Neuronal stem cell (in vitro differentiated cells): ENCODE data around the gene CLUH.
A peak's percentile ranks its signal among the peaks of the same experiment; 100 is the strongest.

Experiments
- DNase-seq: peaks from one replicate; pipeline ENCODE4 v3.0.0-alpha.2; 2013; ENCODE audit warnings: low spot score
- H2AFZ ChIP-seq: one replicate; pipeline ENCODE4 v1.6.1; 2013; ENCODE audit warnings: mild to moderate bottlenecking, low read length, inconsistent platforms
- H2AK5ac ChIP-seq: 2 replicates; pipeline ENCODE4 v1.6.1; 2013; ENCODE audit warnings: low read depth, mild to moderate bottlenecking, inconsistent platforms, low read length, moderate library complexity, mixed read lengths
- H2BK120ac ChIP-seq: 2 replicates; pipeline ENCODE4 v1.6.1; 2013; ENCODE audit warnings: low read depth, mild to moderate bottlenecking, inconsistent platforms, low read length, moderate library complexity, mixed read lengths
- H2BK12ac ChIP-seq: one replicate; pipeline ENCODE4 v1.6.1; 2013; ENCODE audit warnings: low read length, inconsistent platforms
- H2BK15ac ChIP-seq: 2 replicates; pipeline ENCODE4 v1.6.1; 2013; ENCODE audit warnings: mild to moderate bottlenecking, low read length, inconsistent platforms, mixed read lengths
- H2BK5ac ChIP-seq: one replicate; pipeline ENCODE4 v1.6.1; 2013; ENCODE audit warnings: inconsistent platforms, mild to moderate bottlenecking, low read length, moderate library complexity
- H3K14ac ChIP-seq: one replicate; pipeline ENCODE4 v1.6.1; 2013; ENCODE audit warnings: low read length, inconsistent platforms
- H3K18ac ChIP-seq: 2 replicates; pipeline ENCODE4 v1.6.1; 2013; ENCODE audit warnings: low read length, inconsistent platforms
- H3K23ac ChIP-seq: 2 replicates; pipeline ENCODE4 v1.6.1; 2013; ENCODE audit warnings: low read depth, mild to moderate bottlenecking, mixed read lengths, low read length, inconsistent platforms; ENCODE audit not compliant: poor library complexity
- H3K27ac ChIP-seq: replicated peaks from 3 replicates; pipeline ENCODE4 v1.5.1; 2013; ENCODE audit warnings: low read length, inconsistent platforms
- H3K27me3 ChIP-seq, 3 experiments: 2 replicates each; pipeline ENCODE4 v1.6.1; 2013; ENCODE audit warnings: low read length in 3 of 3, mild to moderate bottlenecking in 2 of 3, inconsistent platforms in 1 of 3, low read depth in 1 of 3, mixed read lengths in 1 of 3, moderate library complexity in 1 of 3; ENCODE audit not compliant: control insufficient read depth in 3 of 3, insufficient read depth in 3 of 3
- H3K36me3 ChIP-seq, 2 donors: replicated peaks in 1 of 2; 2 replicates each; pipeline ENCODE4 v1.6.1; 2013; ENCODE audit warnings: low read length in 2 of 2; ENCODE audit not compliant: control insufficient read depth in 2 of 2, insufficient read depth in 2 of 2
- H3K4ac ChIP-seq: 2 replicates; pipeline ENCODE4 v1.6.1; 2013; ENCODE audit warnings: inconsistent platforms, mild to moderate bottlenecking, low read length, moderate library complexity
- H3K4me1 ChIP-seq, 2 donors: 1 replicate in 1 of 2; 2 replicates in 1 of 2; pipeline ENCODE4 v1.6.1; 2013; ENCODE audit warnings: low read length in 2 of 2, low read depth in 1 of 2; ENCODE audit not compliant: control insufficient read depth in 2 of 2, insufficient read depth in 1 of 2
- H3K4me2 ChIP-seq: one replicate; pipeline ENCODE4 v1.6.1; 2013; ENCODE audit warnings: mild to moderate bottlenecking, low read length, inconsistent platforms; ENCODE audit not compliant: insufficient read depth, poor library complexity, severe bottlenecking
- H3K4me3 ChIP-seq, 2 donors: 2 replicates each; pipeline ENCODE4 v1.5.1; 2013; ENCODE audit warnings: low read length in 2 of 2, mild to moderate bottlenecking in 2 of 2, inconsistent platforms in 1 of 2, moderate library complexity in 1 of 2
- H3K79me1 ChIP-seq: one replicate; pipeline ENCODE4 v1.6.1; 2013; ENCODE audit warnings: low read depth, mild to moderate bottlenecking, inconsistent platforms, low read length, moderate library complexity
- H3K9ac ChIP-seq: one replicate; pipeline ENCODE4 v1.6.1; 2013; ENCODE audit warnings: mild to moderate bottlenecking, low read depth, low read length, inconsistent platforms; ENCODE audit not compliant: poor library complexity
- H3K9me3 ChIP-seq, 2 donors: replicated peaks in 1 of 2; 2 replicates each; pipeline versions ENCODE3 to v1.6.1; 2013; ENCODE audit warnings: low read length in 2 of 2, mild to moderate bottlenecking in 2 of 2, inconsistent platforms in 1 of 2, low read depth in 1 of 2, mixed read lengths in 1 of 2, moderate library complexity in 1 of 2; ENCODE audit not compliant: control insufficient read depth in 2 of 2, insufficient read depth in 1 of 2
- H4K8ac ChIP-seq: one replicate; pipeline ENCODE4 v1.6.1; 2013; ENCODE audit warnings: low read depth, mild to moderate bottlenecking, inconsistent platforms, low read length, moderate library complexity
- H4K91ac ChIP-seq: one replicate; pipeline ENCODE4 v1.6.1; 2013; ENCODE audit warnings: low read length, low read depth, mild to moderate bottlenecking, inconsistent platforms; ENCODE audit not compliant: poor library complexity
- WGBS, 2 donors: extraction: QIAGEN DNeasy Blood & Tissue Kit; methylation state at CpG; one replicate each; pipeline ENCODE4 v1.1.7; 2013; ENCODE audit warnings: missing lambda C conversion rate in 2 of 2, mixed read lengths in 1 of 2; ENCODE audit not compliant: insufficient read length in 2 of 2, insufficient replicate concordance in 1 of 2; ENCODE audit errors: extremely low coverage in 2 of 2; 5-methylcytosine and 5-hydroxymethylcytosine counted together

The CLUH gene

DNA sequence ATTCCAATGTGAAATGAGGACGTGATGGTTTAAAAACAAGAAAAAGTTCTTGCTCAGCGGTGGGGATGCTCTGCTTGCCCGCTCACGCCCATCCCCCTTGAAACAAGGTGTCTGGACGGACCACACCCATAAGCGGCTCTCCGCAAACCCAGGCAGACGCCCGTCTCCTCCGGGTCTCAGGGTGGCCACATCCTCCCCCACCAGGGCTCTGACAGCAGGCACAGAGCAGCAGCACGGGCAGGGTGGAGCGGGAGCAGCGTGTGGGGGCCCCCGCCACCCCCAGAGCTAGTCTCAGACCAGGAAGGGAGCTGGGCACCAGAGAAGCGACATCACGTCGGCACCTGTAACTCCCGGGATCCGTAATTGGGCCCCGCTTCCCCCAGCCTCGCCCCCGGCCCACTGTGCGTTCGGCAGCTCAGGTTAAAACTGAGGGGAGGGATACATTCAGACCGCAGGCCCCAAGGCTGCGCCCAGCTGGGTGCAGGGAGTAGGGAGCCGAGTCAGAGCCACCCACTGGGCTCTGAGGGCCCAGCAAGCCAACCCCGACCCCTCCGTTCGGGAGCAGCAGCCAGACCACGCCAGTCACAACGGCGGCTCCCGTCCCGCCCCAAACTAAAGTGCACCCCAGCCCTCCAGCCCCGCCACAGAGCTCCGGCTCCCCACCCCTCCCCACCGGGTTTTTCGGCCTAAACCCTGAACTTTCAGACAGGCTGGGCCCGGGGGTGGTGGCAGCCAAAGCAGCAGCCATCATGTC, 22.0 kb downstream of the CLUH start:
- Histone ChIP-seq H3K27me3 (no peaks in the 10 kb centered on the region), H3K4me1 (no peaks in the 10 kb centered on the region), H2BK15ac (no peak overlapping the region), H3K18ac (peak overlapping the region; percentile 76), H4K8ac (no peak overlapping the region), H2AK5ac (peak overlapping the region; percentile 37), H3K4ac (no peak overlapping the region), H3K27ac (no peak overlapping the region), H3K36me3 (peaks cover 4 to 42% of the 10 kb centered on the region in 2 donors), H3K9me3 (no peaks in the 10 kb centered on the region), H3K4me2 (no peak overlapping the region), H3K4me3 (no peak overlapping the region), H3K79me1 (no peaks in the 10 kb centered on the region), H2BK12ac (no peak overlapping the region), H3K23ac (peak overlapping the region; percentile 34), H2AFZ (no peak overlapping the region), H2BK5ac (peak overlapping the region; percentile 4), H2BK120ac (no peak overlapping the region), H4K91ac (no peak overlapping the region), H3K9ac (no peak overlapping the region), H3K14ac (peak overlapping the region; percentile 82)
- no peak for DNase-seq
- WGBS, 2 donors = no CpG with 5 or more reads among the region's 40 CpGs

DNA sequence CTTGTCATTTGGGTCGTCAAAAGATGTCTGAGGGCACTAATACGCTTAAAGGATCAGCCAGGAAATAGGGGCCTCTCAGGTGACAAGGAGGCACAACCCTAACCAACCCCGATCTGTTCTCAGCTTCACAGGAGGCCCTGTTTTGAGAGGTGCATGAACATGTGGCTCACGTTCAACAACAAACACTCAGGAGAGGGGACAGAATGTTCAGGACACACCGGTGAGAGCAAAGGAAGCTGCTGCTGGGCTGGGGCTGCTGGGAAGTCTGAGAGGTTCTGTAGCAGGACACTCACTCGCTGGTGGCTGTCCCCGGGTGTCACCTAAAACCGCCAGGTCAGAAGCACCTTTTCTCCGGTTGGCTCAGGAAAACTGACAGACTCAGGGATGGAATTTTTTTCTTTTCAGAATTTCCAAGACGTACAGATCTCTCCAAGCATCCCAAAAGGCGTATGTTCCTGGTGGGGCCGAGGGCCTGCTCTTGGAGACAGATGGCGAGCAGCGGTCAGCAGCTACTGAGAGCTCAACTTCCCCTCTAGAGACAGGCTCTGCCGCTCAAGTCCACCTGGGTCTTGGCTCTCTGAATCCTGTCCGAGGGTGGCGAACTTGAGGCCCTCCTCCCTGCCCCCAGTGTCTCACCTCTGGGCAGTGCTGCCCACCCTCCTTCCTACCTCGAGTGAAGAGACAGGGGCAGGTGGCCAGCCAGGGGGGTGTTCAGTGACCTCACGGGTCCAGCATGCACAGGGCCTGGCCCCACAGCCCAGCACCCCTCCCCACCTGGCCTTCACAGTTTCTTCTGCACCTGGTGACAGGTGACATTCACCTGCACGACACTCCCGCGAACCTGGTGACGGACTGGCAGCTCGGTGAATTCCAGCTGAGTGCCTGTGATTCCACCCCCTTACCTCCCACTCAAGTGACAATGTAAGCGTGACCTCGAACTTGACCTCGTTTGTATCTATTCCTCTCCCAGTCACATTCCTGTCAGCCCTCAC, 22.9 kb downstream of the CLUH start:
- DNase-seq = no peak

DNA sequence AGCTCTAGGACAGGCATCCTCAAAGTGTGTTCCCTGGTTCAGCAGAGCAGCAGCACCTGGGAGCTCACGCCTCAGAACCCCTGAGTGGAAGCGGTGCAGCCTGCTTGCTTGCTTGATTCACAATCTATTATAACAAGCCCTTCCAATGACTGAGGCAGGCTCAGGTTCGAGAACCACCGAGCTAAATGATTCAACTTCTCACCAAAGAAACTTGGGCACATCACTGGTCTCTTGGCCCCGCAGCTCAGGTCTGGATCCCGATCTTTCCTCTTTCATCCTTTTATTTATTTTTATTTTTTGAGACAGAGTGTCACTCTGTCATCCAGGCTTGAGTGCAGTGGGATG, 24.5 kb downstream of the CLUH start:
- Histone ChIP-seq H3K9me3 (no peaks in the 10 kb centered on the region), H4K91ac (no peak overlapping the region), H3K4me3 (no peak overlapping the region), H3K79me1 (no peaks in the 10 kb centered on the region), H2AK5ac (no peak overlapping the region), H3K9ac (no peak overlapping the region), H3K4me2 (no peak overlapping the region), H3K27ac (no peak overlapping the region), H3K36me3 (peaks cover 2 to 50% of the 10 kb centered on the region in 2 donors), H2AFZ (no peak overlapping the region), H2BK12ac (no peak overlapping the region), H3K4ac (no peak overlapping the region), H2BK15ac (no peak overlapping the region), H3K27me3 (no peaks in the 10 kb centered on the region), H3K14ac (no peak overlapping the region), H2BK5ac (no peak overlapping the region), H2BK120ac (no peak overlapping the region), H4K8ac (no peak overlapping the region), H3K4me1 (peaks cover 0 to 2% of the 10 kb centered on the region in 2 donors), H3K23ac (no peak overlapping the region), H3K18ac (no peak overlapping the region)
- WGBS, 2 donors = no CpG with 5 or more reads among the region's 6 CpGs
- DNase-seq = no peak

More for the DNA sequence above, 22.9 kb downstream of the CLUH start:
- Histone ChIP-seq H3K36me3 (peaks cover 2 to 44% of the 10 kb centered on the region in 2 donors), H2AK5ac (peak overlapping the region; percentile 25), H3K4ac (no peak overlapping the region), H3K4me2 (no peak overlapping the region), H3K9me3 (no peaks in the 10 kb centered on the region), H3K14ac (no peak overlapping the region), H2BK15ac (no peak overlapping the region), H2AFZ (no peak overlapping the region), H3K79me1 (no peaks in the 10 kb centered on the region), H3K4me1 (peaks cover 0 to 2% of the 10 kb centered on the region in 2 donors), H3K9ac (no peak overlapping the region), H3K18ac (peak overlapping the region; percentile 36), H3K27ac (no peak overlapping the region), H3K4me3 (no peak overlapping the region), H2BK12ac (no peak overlapping the region), H2BK120ac (no peak overlapping the region), H4K91ac (no peak overlapping the region), H2BK5ac (peak overlapping the region; percentile 4), H3K23ac (peak overlapping the region; percentile 37), H4K8ac (no peak overlapping the region), H3K27me3 (no peaks in the 10 kb centered on the region)
- WGBS, 2 donors = no CpG with 5 or more reads among the region's 27 CpGs

DNA sequence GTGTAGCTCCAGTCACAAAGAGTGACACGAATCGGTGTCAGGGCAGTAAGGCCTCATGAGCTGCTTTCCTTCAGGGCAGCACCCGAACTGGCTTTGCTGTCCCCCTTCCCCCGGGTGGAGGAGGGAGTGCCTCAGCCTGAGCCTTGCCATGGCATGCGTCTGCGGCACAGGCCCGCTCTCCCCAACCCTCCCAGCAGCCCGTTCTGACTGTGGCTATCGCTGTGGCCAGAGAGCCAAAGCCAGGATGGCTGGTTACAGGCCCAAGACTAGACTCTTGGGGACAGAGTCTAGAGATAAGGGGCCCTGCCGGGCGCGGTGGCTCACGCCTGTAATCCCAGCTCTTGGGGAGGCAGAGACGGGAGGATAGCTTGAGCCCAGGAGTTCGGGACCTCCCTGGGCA, 25.9 kb downstream of the CLUH start:
- H3K27ac ChIP-seq = no peak overlapping the region

More for the DNA sequence above, 25.9 kb downstream of the CLUH start:
- H3K4me3 ChIP-seq = peak overlapping the region in 1 of 2 donors; percentile 55
- H2BK12ac ChIP-seq = no peak overlapping the region
- WGBS, 2 donors = no CpG with 5 or more reads among the region's 15 CpGs
- no peaks in the 10 kb centered on the region for H3K27me3 ChIP-seq
- no peak overlapping the region for H2AK5ac ChIP-seq
- H3K18ac ChIP-seq = peak overlapping the region; percentile 72
- H2BK120ac ChIP-seq = no peak overlapping the region
- H3K23ac ChIP-seq = peak overlapping the region; percentile 93
- H3K9ac ChIP-seq = peak overlapping the region; percentile 26
- no peak overlapping the region for H3K4ac ChIP-seq
- no peak for DNase-seq
- H2BK15ac ChIP-seq = no peak overlapping the region
- H3K14ac ChIP-seq = no peak overlapping the region
- no peaks in the 10 kb centered on the region for H3K9me3 ChIP-seq
- H2AFZ ChIP-seq = no peak overlapping the region
- no peaks in the 10 kb centered on the region for H3K79me1 ChIP-seq
- H3K36me3 ChIP-seq = peaks cover 12 to 53% of the 10 kb centered on the region in 2 donors
- H4K8ac ChIP-seq = no peak overlapping the region
- peak overlapping the region; percentile 40 for H2BK5ac ChIP-seq
- H3K4me2 ChIP-seq = no peak overlapping the region
- peaks cover 2% of the 10 kb centered on the region in 2 donors for H3K4me1 ChIP-seq
- H4K91ac ChIP-seq = no peak overlapping the region
